GM12872 (cell line): ENCODE results near the gene KIF1B.

ENCODE experiments used
- TF ChIP-seq, protein P1 (sequence below): IDR thresholded peaks from 3 replicates; pipeline ENCODE4 v1.5.1; 2011; ENCODE audit warnings: low read depth, mild to moderate bottlenecking, low read length, moderate library complexity; ENCODE audit not compliant: insufficient read depth

Gene KIF1B

DNA sequence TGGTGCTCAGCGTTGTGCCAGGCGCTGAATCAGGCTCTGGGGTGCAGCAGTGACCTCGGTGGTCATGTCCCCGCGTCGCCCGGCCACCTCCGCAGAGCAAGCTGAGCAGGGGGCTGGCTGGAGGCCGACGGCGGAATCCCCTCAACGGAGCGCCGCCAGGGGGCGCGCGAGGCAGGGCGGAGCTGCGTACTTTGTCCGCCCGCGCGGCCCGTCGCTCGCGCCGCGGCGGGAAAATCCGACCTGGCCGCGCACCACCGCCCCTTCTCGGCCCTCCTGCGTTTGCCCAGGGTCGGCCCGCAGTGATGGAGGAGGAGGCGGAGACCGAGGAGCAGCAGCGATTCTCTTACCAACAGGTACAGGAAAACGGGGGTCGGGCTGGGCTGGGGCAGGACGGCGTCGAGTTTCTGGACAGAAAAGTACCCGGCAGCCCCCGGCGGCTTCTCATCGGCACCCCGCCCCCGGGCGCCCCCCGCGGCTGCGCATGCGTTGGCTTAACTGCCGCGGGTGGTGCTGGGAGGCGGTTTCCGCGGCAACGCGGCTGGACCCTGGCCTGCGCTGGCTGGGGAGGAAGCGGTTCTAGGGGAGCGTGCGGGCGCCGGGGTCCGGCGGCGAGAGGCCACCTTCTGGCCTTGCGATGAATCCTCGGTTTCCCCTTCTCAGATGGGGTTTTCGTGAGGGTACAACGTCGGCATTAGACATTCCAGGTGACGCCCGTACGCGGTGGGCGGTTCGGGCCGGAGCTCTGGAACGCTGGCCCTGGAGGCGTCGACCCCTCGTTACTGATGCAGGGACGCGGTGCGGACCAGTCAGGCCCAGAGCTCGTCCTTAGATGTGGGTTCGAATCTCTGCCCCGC lies 220.1 kb downstream of the KIF1B start, which contains the start of gene CENPS:
Gene CENPS, plus strand, starts transcription at position 218 of the 854 bp plus-strand sequence. Its CDS starts 85 bp downstream, at position 303.
- TF ChIP-seq, protein P1, sequence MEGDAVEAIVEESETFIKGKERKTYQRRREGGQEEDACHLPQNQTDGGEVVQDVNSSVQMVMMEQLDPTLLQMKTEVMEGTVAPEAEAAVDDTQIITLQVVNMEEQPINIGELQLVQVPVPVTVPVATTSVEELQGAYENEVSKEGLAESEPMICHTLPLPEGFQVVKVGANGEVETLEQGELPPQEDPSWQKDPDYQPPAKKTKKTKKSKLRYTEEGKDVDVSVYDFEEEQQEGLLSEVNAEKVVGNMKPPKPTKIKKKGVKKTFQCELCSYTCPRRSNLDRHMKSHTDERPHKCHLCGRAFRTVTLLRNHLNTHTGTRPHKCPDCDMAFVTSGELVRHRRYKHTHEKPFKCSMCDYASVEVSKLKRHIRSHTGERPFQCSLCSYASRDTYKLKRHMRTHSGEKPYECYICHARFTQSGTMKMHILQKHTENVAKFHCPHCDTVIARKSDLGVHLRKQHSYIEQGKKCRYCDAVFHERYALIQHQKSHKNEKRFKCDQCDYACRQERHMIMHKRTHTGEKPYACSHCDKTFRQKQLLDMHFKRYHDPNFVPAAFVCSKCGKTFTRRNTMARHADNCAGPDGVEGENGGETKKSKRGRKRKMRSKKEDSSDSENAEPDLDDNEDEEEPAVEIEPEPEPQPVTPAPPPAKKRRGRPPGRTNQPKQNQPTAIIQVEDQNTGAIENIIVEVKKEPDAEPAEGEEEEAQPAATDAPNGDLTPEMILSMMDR: peak; percentile 92
